Measurements from ENCODE around the gene PFKFB1. TPM values are rescaled to one million over a fixed set of nuclear protein-coding genes. Genes with fewer than 3 reads are reported as not detected.

PFKFB1 gene
- polyA plus RNA-seq (ENCODE audit: insufficient read length), result 0.73 TPM
- long read RNA-seq, donor 1, result 0 reads
- long read RNA-seq, donor 2, result 0 reads
- long read RNA-seq, donor 3, result 0 reads
- long read RNA-seq, donor 4, result 0 reads
- long read RNA-seq, donor 5, result 0 reads
- long read RNA-seq, donor 6, result 0 reads
- long read RNA-seq, donor 7, result 0 reads
- long read RNA-seq, donor 8, result 0 reads

GRCh38 chrX:54994099-54994498 lies at the start of gene PFKFB1:
Gene PFKFB1 (minus strand): TSS chrX:54994188. CDS start chrX:54994007, 181 bp downstream.
- no peak for DNase-seq

GRCh38 chrX:55041514-55041913 lies 47.5 kb upstream of the PFKFB1 start:
- no peak for DNase-seq

- no peak for DNase-seq
Measured at GRCh38 chrX:55039471-55039870, 45.5 kb upstream of the PFKFB1 start.

- no peak for DNase-seq
Measured at GRCh38 chrX:55033429-55033828, 39.4 kb upstream of the PFKFB1 start.

GRCh38 chrX:55030271-55031205 lies 36.5 kb upstream of the PFKFB1 start, which contains the start of gene ALAS2:
Gene ALAS2 (minus strand): TSS chrX:55030977. CDS start chrX:55026000, 4,977 bp downstream.
- DNase-seq, result no peak

- no peak for DNase-seq
Measured at GRCh38 chrX:55029291-55029690, 35.3 kb upstream of the PFKFB1 start.

- no peak for DNase-seq
Measured at GRCh38 chrX:55028611-55029010, 34.6 kb upstream of the PFKFB1 start.

- DNase-seq, result no peak
Measured at GRCh38 chrX:55028040-55028439, 34.1 kb upstream of the PFKFB1 start.

- DNase-seq, result no peak
Measured at GRCh38 chrX:55026840-55027239, 32.9 kb upstream of the PFKFB1 start.

- DNase-seq, result no peak
Measured at GRCh38 chrX:55026143-55026542, 32.2 kb upstream of the PFKFB1 start.

- no peak for DNase-seq
Measured at GRCh38 chrX:55014897-55015299, 20.9 kb upstream of the PFKFB1 start.

- no peak for DNase-seq
Measured at GRCh38 chrX:55011294-55011693, 17.3 kb upstream of the PFKFB1 start.

- DNase-seq, result no peak
Measured at GRCh38 chrX:55008571-55009358, 14.8 kb upstream of the PFKFB1 start.

GRCh38 chrX:55007656-55008055 lies 13.7 kb upstream of the PFKFB1 start:
- DNase-seq, result no peak

GRCh38 chrX:55006827-55007621 lies 13.0 kb upstream of the PFKFB1 start:
- no peak for DNase-seq

- no peak for DNase-seq
Measured at GRCh38 chrX:55005256-55005655, 11.3 kb upstream of the PFKFB1 start.

GRCh38 chrX:55004231-55004630 lies 10.2 kb upstream of the PFKFB1 start:
- DNase-seq, result no peak

- peak; percentile 87 for DNase-seq
Measured at GRCh38 chrX:54999717-55000598, 6.0 kb upstream of the PFKFB1 start, which contains the start of gene APEX2. Gene APEX2 (plus strand): TSS chrX:55000363. CDS start chrX:55000423, 60 bp downstream.

GRCh38 chrX:54995621-54996020 lies 1.6 kb upstream of the PFKFB1 start:
- DNase-seq, result no peak

GRCh38 chrX:54994668-54995351 lies 822 bp upstream of the PFKFB1 start:
- no peak for DNase-seq

All from left kidney (tissue), 8 donors.